GM20000 (cell line): ENCODE data around the gene PHACTR2.

Experiments used
- DNase-seq: peaks from one replicate; pipeline ENCODE4 v3.0.0; 2012; ENCODE audit warnings: low spot score
- CTCF ChIP-seq: IDR thresholded peaks from 2 replicates; pipeline ENCODE4 v1.5.1; 2012; ENCODE audit warnings: mild to moderate bottlenecking, control low read depth; ENCODE audit errors: extremely low read depth, missing control alignments

The PHACTR2 gene

GRCh38 chr6:143699430-143699825 lies 21.7 kb downstream of the PHACTR2 start:
- no peak for DNase-seq
- no peak for TF ChIP-seq CTCF

GRCh38 chr6:143700684-143701348 lies 23.1 kb downstream of the PHACTR2 start:
- DNase-seq, result no peak
- no peak for TF ChIP-seq CTCF

GRCh38 chr6:143701349-143702234 lies 23.8 kb downstream of the PHACTR2 start:
- no peak for DNase-seq
- TF ChIP-seq CTCF, result no peak

- no peak for TF ChIP-seq CTCF
- DNase-seq, result no peak
Observed at GRCh38 chr6:143705569-143705968, 27.8 kb downstream of the PHACTR2 start.

- TF ChIP-seq CTCF, result no peak
- no peak for DNase-seq
Observed at GRCh38 chr6:143707697-143708096, 29.9 kb downstream of the PHACTR2 start.

GRCh38 chr6:143708889-143709288 lies 31.1 kb downstream of the PHACTR2 start:
- no peak for TF ChIP-seq CTCF
- no peak for DNase-seq

- no peak for TF ChIP-seq CTCF
- no peak for DNase-seq
Observed at GRCh38 chr6:143711714-143712113, 33.9 kb downstream of the PHACTR2 start.
